ENCODE data around the gene ZBTB49. TPM values are rescaled to one million over a fixed set of nuclear protein-coding genes. Genes with fewer than 3 reads are reported as not detected.
A peak's percentile ranks its signal among the peaks of the same experiment; 100 is the strongest.

ZBTB49 gene
- total and polyA plus RNA-seq, 2 of the 13 experiments (the other 11 are each of a cell fraction or from before 2014, with no cell fraction given) = 3.3 to 4.3 TPM

DNA sequence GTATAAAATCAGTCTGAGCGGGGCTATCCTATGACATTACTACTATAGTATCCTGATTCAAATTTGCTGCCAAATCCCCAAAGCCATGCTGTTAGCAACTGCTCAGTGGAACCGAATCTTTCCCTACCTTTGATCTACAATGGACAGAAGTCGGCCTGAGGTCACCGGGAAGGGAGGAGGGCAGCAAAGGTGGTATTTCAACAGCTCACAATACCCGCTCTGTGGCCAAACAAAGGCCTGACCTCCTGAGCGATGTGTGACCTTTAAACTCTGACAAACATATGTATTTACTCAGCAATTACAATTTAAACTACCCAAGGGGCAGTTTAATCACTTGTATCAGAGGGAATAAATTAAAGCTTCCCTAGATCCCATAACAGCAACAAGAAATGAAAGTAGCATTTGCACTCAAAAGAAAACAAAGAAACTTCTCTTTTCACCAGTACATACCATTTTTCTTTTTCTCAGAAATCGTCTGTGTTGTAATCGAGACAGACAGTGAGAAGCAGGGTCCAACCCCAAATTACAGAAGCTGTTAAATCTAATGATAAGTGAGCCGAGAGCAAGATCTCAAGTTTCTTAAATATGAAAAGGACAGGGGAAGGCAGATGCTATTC lies 30.5 kb upstream of the ZBTB49 start (continued):
- TF ChIP-seq SP2 (CRISPR knock-in tag; IDR thresholded peaks at IDR 0.05) (no peak), HIVEP1 (CRISPR knock-in tag; IDR thresholded peaks at IDR 0.05) (no peak), TBL1XR1 (IDR thresholded peaks at IDR 0.05; ENCODE audit: borderline replicate concordance, low read length, partially characterized antibody) (peak; percentile 75), ZNF160 (CRISPR knock-in tag; IDR thresholded peaks at IDR 0.05) (no peak), ZNF331 (CRISPR knock-in tag; IDR thresholded peaks at IDR 0.05) (peak; percentile 78), ZNF430 (CRISPR knock-in tag; IDR thresholded peaks at IDR 0.05) (peak; percentile 71; the same call in 1 of the 2 replicates), ZNF232 (CRISPR knock-in tag; IDR thresholded peaks at IDR 0.05; ENCODE audit: borderline replicate concordance) (peak; percentile 93; the same call in 1 of the 2 replicates), ZNF614 (CRISPR knock-in tag; IDR thresholded peaks at IDR 0.05; ENCODE audit: borderline replicate concordance) (peak; percentile 64; the same call in 1 of the 2 replicates), MIER3 (CRISPR knock-in tag; IDR thresholded peaks at IDR 0.05; ENCODE audit: borderline replicate concordance) (peak; percentile 72), ZBTB7B (CRISPR knock-in tag; IDR thresholded peaks at IDR 0.05) (peak; percentile 79), ZSCAN9 (CRISPR knock-in tag; IDR thresholded peaks at IDR 0.05; ENCODE audit: borderline replicate concordance) (0 out of 2 replicates have a peak, but pooled peaks have one; percentile 44), CEBPB (IDR thresholded peaks at IDR 0.05; ENCODE audit: borderline replicate concordance, low read depth, low read length) (peak; percentile 78), ZNF343 (CRISPR knock-in tag; IDR thresholded peaks at IDR 0.05) (no peak), ZNF292 (CRISPR knock-in tag; IDR thresholded peaks at IDR 0.05; ENCODE audit: borderline replicate concordance, low read depth) (peak; percentile 53; the same call in 1 of the 2 replicates), ZFP37 (CRISPR knock-in tag; IDR thresholded peaks at IDR 0.05; ENCODE audit: borderline replicate concordance) (no peak), ZBTB21 (CRISPR knock-in tag; IDR thresholded peaks at IDR 0.05) (no peak), SP5 (CRISPR knock-in tag; IDR thresholded peaks at IDR 0.05; ENCODE audit: borderline replicate concordance, low read depth) (peak; percentile 80), NR2C2 (CRISPR knock-in tag; IDR thresholded peaks at IDR 0.05; ENCODE audit: borderline replicate concordance) (peak; percentile 88)
- TF ChIP-seq, protein P1, sequence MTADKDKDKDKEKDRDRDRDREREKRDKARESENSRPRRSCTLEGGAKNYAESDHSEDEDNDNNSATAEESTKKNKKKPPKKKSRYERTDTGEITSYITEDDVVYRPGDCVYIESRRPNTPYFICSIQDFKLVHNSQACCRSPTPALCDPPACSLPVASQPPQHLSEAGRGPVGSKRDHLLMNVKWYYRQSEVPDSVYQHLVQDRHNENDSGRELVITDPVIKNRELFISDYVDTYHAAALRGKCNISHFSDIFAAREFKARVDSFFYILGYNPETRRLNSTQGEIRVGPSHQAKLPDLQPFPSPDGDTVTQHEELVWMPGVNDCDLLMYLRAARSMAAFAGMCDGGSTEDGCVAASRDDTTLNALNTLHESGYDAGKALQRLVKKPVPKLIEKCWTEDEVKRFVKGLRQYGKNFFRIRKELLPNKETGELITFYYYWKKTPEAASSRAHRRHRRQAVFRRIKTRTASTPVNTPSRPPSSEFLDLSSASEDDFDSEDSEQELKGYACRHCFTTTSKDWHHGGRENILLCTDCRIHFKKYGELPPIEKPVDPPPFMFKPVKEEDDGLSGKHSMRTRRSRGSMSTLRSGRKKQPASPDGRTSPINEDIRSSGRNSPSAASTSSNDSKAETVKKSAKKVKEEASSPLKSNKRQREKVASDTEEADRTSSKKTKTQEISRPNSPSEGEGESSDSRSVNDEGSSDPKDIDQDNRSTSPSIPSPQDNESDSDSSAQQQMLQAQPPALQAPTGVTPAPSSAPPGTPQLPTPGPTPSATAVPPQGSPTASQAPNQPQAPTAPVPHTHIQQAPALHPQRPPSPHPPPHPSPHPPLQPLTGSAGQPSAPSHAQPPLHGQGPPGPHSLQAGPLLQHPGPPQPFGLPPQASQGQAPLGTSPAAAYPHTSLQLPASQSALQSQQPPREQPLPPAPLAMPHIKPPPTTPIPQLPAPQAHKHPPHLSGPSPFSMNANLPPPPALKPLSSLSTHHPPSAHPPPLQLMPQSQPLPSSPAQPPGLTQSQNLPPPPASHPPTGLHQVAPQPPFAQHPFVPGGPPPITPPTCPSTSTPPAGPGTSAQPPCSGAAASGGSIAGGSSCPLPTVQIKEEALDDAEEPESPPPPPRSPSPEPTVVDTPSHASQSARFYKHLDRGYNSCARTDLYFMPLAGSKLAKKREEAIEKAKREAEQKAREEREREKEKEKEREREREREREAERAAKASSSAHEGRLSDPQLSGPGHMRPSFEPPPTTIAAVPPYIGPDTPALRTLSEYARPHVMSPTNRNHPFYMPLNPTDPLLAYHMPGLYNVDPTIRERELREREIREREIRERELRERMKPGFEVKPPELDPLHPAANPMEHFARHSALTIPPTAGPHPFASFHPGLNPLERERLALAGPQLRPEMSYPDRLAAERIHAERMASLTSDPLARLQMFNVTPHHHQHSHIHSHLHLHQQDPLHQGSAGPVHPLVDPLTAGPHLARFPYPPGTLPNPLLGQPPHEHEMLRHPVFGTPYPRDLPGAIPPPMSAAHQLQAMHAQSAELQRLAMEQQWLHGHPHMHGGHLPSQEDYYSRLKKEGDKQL (CRISPR knock-in tag; IDR thresholded peaks at IDR 0.05; ENCODE audit: low read depth) = peak; percentile 76
- TF ChIP-seq, protein P2, sequence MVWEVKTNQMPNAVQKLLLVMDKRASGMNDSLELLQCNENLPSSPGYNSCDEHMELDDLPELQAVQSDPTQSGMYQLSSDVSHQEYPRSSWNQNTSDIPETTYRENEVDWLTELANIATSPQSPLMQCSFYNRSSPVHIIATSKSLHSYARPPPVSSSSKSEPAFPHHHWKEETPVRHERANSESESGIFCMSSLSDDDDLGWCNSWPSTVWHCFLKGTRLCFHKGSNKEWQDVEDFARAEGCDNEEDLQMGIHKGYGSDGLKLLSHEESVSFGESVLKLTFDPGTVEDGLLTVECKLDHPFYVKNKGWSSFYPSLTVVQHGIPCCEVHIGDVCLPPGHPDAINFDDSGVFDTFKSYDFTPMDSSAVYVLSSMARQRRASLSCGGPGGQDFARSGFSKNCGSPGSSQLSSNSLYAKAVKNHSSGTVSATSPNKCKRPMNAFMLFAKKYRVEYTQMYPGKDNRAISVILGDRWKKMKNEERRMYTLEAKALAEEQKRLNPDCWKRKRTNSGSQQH (CRISPR knock-in tag; IDR thresholded peaks at IDR 0.05; ENCODE audit: low read depth) = 0 out of 2 replicates have a peak, but pooled peaks have one; percentile 46
- TF ChIP-seq, protein P3, sequence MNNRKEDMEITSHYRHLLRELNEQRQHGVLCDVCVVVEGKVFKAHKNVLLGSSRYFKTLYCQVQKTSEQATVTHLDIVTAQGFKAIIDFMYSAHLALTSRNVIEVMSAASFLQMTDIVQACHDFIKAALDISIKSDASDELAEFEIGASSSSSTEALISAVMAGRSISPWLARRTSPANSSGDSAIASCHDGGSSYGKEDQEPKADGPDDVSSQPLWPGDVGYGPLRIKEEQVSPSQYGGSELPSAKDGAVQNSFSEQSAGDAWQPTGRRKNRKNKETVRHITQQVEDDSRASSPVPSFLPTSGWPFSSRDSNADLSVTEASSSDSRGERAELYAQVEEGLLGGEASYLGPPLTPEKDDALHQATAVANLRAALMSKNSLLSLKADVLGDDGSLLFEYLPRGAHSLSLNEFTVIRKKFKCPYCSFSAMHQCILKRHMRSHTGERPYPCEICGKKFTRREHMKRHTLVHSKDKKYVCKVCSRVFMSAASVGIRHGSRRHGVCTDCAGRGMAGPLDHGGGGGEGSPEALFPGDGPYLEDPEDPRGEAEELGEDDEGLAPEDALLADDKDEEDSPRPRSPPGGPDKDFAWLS (CRISPR knock-in tag; IDR thresholded peaks at IDR 0.05; ENCODE audit: borderline replicate concordance) = no peak
- TF ChIP-seq, protein P4, sequence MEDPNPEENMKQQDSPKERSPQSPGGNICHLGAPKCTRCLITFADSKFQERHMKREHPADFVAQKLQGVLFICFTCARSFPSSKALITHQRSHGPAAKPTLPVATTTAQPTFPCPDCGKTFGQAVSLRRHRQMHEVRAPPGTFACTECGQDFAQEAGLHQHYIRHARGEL (CRISPR knock-in tag; IDR thresholded peaks at IDR 0.05) = no peak
